ENCODE data around the gene NAV2. TPM values are rescaled to one million over a fixed set of nuclear protein-coding genes. Genes with fewer than 3 reads are reported as not detected.

The NAV2 gene
- total RNA-seq, 1 experiment from 2014 or later, result 46.3 TPM

DNA sequence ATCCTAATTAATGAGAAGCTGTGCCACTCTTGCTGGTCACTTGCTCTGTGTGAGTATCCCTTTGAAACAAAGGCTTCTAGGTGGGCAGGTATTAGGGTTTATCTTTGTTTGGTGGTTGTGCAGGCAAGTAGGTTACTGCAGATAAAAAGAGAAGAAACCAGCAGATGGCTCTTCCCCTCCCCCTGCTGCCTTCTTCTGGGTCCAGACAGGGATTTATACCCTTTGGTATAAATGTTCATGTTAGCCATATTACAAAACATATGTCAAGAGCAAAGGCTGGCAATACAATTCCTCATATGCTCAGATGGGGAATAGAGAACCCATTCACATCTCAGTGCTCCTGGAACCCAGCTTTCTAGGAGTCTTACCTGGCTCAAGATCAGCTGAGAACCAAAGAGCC lies 109.9 kb downstream of the NAV2 start:
- H3K79me1 ChIP-seq (ENCODE audit: insufficient read depth, low read depth, low read length, poor library complexity, severe bottlenecking), result peaks cover 5% of the 10 kb centered on the region
- Mint-ChIP-seq H3K4me3 (no peak overlapping the region), H3K27ac (peak overlapping the region in 2 of 3 experiments; percentile 54 to 75; a peak in 2 of 7 replicates), H3K36me3 (ENCODE audit: insufficient read depth in 1 of 3, low read depth in 3 of 3) (peaks cover 9 to 25% (median 12%) of the 10 kb centered on the region in 3 experiments; a peak in 6 of 7 replicates), H3K4me1 (peaks cover 59 to 60% of the 10 kb centered on the region in 2 experiments), H3K9me3 (no peaks in the 10 kb centered on the region), H3K27me3 (ENCODE audit: low read depth) (no peaks in the 10 kb centered on the region)
- no peak overlapping the region for H3K4me2 ChIP-seq (ENCODE audit: insufficient read depth, insufficient read length, low read length)
- H2AFZ ChIP-seq (ENCODE audit: low read length), result no peak overlapping the region
- no peak overlapping the region for H3K4ac ChIP-seq (ENCODE audit: low read depth, low read length)
- no peak overlapping the region for H3T11ph ChIP-seq (ENCODE audit: low read length)
- no peaks in the 10 kb centered on the region for H4K20me1 ChIP-seq (ENCODE audit: control insufficient read depth, insufficient read depth, insufficient read length)
- TF ChIP-seq, protein P1, sequence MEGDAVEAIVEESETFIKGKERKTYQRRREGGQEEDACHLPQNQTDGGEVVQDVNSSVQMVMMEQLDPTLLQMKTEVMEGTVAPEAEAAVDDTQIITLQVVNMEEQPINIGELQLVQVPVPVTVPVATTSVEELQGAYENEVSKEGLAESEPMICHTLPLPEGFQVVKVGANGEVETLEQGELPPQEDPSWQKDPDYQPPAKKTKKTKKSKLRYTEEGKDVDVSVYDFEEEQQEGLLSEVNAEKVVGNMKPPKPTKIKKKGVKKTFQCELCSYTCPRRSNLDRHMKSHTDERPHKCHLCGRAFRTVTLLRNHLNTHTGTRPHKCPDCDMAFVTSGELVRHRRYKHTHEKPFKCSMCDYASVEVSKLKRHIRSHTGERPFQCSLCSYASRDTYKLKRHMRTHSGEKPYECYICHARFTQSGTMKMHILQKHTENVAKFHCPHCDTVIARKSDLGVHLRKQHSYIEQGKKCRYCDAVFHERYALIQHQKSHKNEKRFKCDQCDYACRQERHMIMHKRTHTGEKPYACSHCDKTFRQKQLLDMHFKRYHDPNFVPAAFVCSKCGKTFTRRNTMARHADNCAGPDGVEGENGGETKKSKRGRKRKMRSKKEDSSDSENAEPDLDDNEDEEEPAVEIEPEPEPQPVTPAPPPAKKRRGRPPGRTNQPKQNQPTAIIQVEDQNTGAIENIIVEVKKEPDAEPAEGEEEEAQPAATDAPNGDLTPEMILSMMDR (conservative IDR thresholded peaks at IDR 0.05), result no peak
- H3K27ac ChIP-seq (ENCODE audit: insufficient read length, low read depth, low read length), result no peak overlapping the region
- H4K8ac ChIP-seq (replicated peaks; ENCODE audit: insufficient read length, low read depth, low read length), result no peak overlapping the region
- no peak overlapping the region for H3K56ac ChIP-seq (ENCODE audit: insufficient read length, low read depth, low read length)
- H4K91ac ChIP-seq (ENCODE audit: insufficient read length, low read depth, low read length), result no peak overlapping the region
- H3K9me3 ChIP-seq (ENCODE audit: control insufficient read depth, low read depth, low read length), result no peaks in the 10 kb centered on the region
- no peaks in the 10 kb centered on the region for H3K27me3 ChIP-seq (ENCODE audit: insufficient read depth, low read length)
- no peak overlapping the region for H3K23ac ChIP-seq (ENCODE audit: insufficient read length, low read depth, low read length)
- no peak overlapping the region for H2AK5ac ChIP-seq (ENCODE audit: insufficient read length, low read length)
- H3K23me2 ChIP-seq (ENCODE audit: insufficient read length, low read depth, low read length, poor library complexity, severe bottlenecking), result no peaks in the 10 kb centered on the region
- H2BK12ac ChIP-seq (ENCODE audit: insufficient read length, low read depth, low read length), result no peak overlapping the region
- no peak overlapping the region for H3K18ac ChIP-seq (ENCODE audit: insufficient read length, low read depth, low read length)
- no peak overlapping the region for H2BK120ac ChIP-seq (ENCODE audit: low read depth, low read length, poor library complexity, severe bottlenecking)
- H2BK20ac ChIP-seq (ENCODE audit: low read depth, low read length, poor library complexity, severe bottlenecking), result no peak overlapping the region
- H2BK5ac ChIP-seq (ENCODE audit: insufficient read length, low read length), result no peak overlapping the region
- H4K5ac ChIP-seq (ENCODE audit: insufficient read length, low read depth, low read length), result no peak overlapping the region
- H3K9ac ChIP-seq (ENCODE audit: extremely low read depth, insufficient read length, low read length), result no peak overlapping the region
- H3K14ac ChIP-seq (ENCODE audit: insufficient read depth, low read length), result no peak overlapping the region
- peaks cover 25% of the 10 kb centered on the region for H3K4me1 ChIP-seq (ENCODE audit: insufficient read depth, low read length)
- no peak for DNase-seq
- no peak overlapping the region for H2BK15ac ChIP-seq (ENCODE audit: low read depth, low read length)
- H3K79me2 ChIP-seq (ENCODE audit: insufficient read depth, low read length), result peaks cover 2% of the 10 kb centered on the region; the same call in 1 of the 2 replicates
